ENCODE data around the gene RSF1. TPM values are rescaled to one million over a fixed set of nuclear protein-coding genes. Genes with fewer than 3 reads are reported as not detected.

Gene RSF1
- total RNA-seq, 4 donors from 2014 or later, result 38.4 to 129 (median 70.5) TPM

GRCh38 chr11:77730789-77731188, 89.7 kb downstream of the RSF1 start:
- H3K4me3 ChIP-seq, result no peak overlapping the region
- H3K27me3 ChIP-seq, result no peaks in the 10 kb centered on the region
- H3K27ac ChIP-seq, result no peak overlapping the region
- H3K9me3 ChIP-seq, result peaks cover 0 to 15% (median 0%) of the 10 kb centered on the region in 4 donors
- TF ChIP-seq POLR2A (IDR thresholded peaks at IDR 0.05), result no peak
- TF ChIP-seq, protein P1, sequence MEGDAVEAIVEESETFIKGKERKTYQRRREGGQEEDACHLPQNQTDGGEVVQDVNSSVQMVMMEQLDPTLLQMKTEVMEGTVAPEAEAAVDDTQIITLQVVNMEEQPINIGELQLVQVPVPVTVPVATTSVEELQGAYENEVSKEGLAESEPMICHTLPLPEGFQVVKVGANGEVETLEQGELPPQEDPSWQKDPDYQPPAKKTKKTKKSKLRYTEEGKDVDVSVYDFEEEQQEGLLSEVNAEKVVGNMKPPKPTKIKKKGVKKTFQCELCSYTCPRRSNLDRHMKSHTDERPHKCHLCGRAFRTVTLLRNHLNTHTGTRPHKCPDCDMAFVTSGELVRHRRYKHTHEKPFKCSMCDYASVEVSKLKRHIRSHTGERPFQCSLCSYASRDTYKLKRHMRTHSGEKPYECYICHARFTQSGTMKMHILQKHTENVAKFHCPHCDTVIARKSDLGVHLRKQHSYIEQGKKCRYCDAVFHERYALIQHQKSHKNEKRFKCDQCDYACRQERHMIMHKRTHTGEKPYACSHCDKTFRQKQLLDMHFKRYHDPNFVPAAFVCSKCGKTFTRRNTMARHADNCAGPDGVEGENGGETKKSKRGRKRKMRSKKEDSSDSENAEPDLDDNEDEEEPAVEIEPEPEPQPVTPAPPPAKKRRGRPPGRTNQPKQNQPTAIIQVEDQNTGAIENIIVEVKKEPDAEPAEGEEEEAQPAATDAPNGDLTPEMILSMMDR (IDR thresholded peaks at IDR 0.05), result no peak
- H3K4me1 ChIP-seq, result peaks cover 0 to 4% (median 0%) of the 10 kb centered on the region in 4 donors
- peaks cover 0 to 29% (median 0%) of the 10 kb centered on the region in 3 donors for H3K36me3 ChIP-seq
- DNase-seq, result no peak

GRCh38 chr11:77729063-77729462, 91.5 kb downstream of the RSF1 start:
- H3K4me3 ChIP-seq, result no peak overlapping the region
- TF ChIP-seq POLR2A (IDR thresholded peaks at IDR 0.05), result no peak
- H3K27me3 ChIP-seq, result no peaks in the 10 kb centered on the region
- no peak overlapping the region for H3K27ac ChIP-seq
- no peak for DNase-seq
- H3K9me3 ChIP-seq, result peaks cover 0 to 15% (median 0%) of the 10 kb centered on the region in 4 donors
- H3K4me1 ChIP-seq, result peaks cover 0 to 5% (median 0%) of the 10 kb centered on the region in 4 donors
- peaks cover 0 to 29% (median 0%) of the 10 kb centered on the region in 3 donors for H3K36me3 ChIP-seq

DNA sequence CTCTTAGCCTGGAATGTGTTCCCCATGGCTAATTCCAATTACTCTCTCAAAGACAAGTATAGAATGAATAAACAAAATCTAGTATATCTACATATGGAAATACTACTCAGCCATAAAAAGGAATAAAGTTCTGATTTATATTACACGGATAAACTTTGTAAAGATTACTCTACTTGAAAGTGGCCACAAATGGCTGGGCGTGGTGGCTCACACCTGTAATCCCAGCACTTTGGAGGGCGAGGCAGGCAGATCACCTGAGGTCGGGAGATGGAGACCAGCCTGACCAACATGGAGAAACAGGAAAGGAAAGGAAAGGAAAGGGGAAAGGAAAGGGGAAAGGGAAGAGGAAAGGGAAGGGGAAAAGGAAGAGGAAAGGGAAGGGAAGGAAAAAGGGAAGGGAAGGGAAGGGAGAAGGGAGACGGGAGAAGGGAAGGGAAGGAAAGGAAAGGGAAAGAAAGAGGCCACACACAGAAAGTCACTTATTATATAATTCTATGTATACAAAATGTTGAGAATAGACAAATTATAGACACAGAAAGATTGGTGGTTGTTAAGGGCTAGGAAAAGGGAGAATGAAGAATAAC, 92.2 kb downstream of the RSF1 start:
- TF ChIP-seq, protein P1 (IDR thresholded peaks at IDR 0.05), result no peak
- TF ChIP-seq POLR2A (IDR thresholded peaks at IDR 0.05), result no peak
- no peak overlapping the region for H3K27ac ChIP-seq
- H3K4me3 ChIP-seq, result no peak overlapping the region
- peaks cover 0 to 34% (median 0%) of the 10 kb centered on the region in 3 donors for H3K36me3 ChIP-seq
- DNase-seq, result peak in 1 of 3 donors; percentile 49
- H3K9me3 ChIP-seq, result peaks cover 0 to 15% (median 0%) of the 10 kb centered on the region in 4 donors
- H3K27me3 ChIP-seq, result no peaks in the 10 kb centered on the region
- H3K4me1 ChIP-seq, result peaks cover 0 to 5% (median 0%) of the 10 kb centered on the region in 4 donors

DNA sequence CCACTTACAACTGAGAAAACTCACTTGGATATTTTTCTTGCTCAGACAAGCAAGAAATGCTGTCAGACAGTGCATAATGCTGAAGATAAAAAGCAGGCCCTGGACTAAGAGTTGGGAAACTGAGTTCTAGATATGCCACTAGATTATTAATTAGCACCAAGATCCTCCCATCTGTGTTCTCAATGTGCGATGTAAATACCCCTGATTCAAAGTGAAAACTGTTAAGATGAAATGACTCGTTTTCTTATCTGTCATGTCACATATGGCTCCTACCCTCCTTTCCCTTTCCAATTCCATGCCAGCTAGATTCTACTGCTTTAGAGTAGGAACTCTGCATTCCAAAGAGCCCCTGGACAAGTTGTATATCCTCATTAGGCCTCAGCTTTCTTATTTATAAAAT, 94.0 kb downstream of the RSF1 start:
- H3K9me3 ChIP-seq, result peaks cover 0 to 12% (median 0%) of the 10 kb centered on the region in 4 donors
- no peaks in the 10 kb centered on the region for H3K27me3 ChIP-seq
- no peak overlapping the region for H3K4me3 ChIP-seq
- TF ChIP-seq POLR2A (IDR thresholded peaks at IDR 0.05), result no peak
- H3K4me1 ChIP-seq, result peaks cover 0 to 5% (median 0%) of the 10 kb centered on the region in 4 donors
- no peak for DNase-seq
- no peak overlapping the region for H3K27ac ChIP-seq
- H3K36me3 ChIP-seq, result peaks cover 0 to 38% (median 0%) of the 10 kb centered on the region in 3 donors

DNA sequence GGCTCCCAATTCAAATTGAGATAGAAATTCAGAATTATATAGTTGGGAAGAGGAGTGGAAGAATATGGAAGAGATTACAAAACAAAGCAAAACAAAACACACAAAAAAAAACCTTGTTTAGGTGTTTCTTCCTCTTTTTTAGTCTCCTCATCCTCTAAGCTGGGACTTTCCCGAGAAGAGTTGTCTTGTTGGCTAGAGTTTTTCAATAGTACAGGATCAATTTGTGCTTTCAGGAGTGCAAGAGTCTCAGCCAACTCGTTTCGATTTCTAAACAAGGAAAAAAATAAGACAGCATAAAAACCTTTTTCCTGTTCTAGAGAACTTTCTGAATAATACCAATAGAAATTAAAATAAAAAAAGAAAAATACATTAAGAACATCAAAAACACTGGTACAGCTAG, 95.1 kb downstream of the RSF1 start:
- TF ChIP-seq, protein P1 (IDR thresholded peaks at IDR 0.05), result no peak
- TF ChIP-seq POLR2A (IDR thresholded peaks at IDR 0.05), result no peak
- Histone ChIP-seq H3K9me3 (peaks cover 0 to under 1% (median 0%) of the 10 kb centered on the region in 4 donors), H3K4me1 (peaks cover 0 to 5% (median 0%) of the 10 kb centered on the region in 4 donors), H3K36me3 (peaks cover 0 to 28% (median 0%) of the 10 kb centered on the region in 3 donors), H3K27ac (no peak overlapping the region), H3K27me3 (no peaks in the 10 kb centered on the region), H3K4me3 (no peak overlapping the region)
- DNase-seq, result no peak

- no peak overlapping the region for H3K27ac ChIP-seq
- H3K27me3 ChIP-seq, result no peaks in the 10 kb centered on the region
- DNase-seq, result no peak
- no peaks in the 10 kb centered on the region for H3K9me3 ChIP-seq
- TF ChIP-seq, protein P1 (IDR thresholded peaks at IDR 0.05), result no peak
- TF ChIP-seq POLR2A (IDR thresholded peaks at IDR 0.05), result no peak
- no peak overlapping the region for H3K4me3 ChIP-seq
- peaks cover 0 to 5% (median 0%) of the 10 kb centered on the region in 4 donors for H3K4me1 ChIP-seq
- H3K36me3 ChIP-seq, result peaks cover 0 to 28% (median 0%) of the 10 kb centered on the region in 3 donors
Measured at GRCh38 chr11:77724636-77725035, 95.9 kb downstream of the RSF1 start.

Data from Peyer's patch (tissue), 4 donors.